GM18526 (cell line): ENCODE data around the gene TBC1D5.

ENCODE experiments used
- POLR2A ChIP-seq: IDR thresholded peaks from 3 replicates; pipeline ENCODE4 v1.6.1; 2011; ENCODE audit not compliant: insufficient read length; ENCODE audit errors: extremely low read depth

The TBC1D5 gene

DNA sequence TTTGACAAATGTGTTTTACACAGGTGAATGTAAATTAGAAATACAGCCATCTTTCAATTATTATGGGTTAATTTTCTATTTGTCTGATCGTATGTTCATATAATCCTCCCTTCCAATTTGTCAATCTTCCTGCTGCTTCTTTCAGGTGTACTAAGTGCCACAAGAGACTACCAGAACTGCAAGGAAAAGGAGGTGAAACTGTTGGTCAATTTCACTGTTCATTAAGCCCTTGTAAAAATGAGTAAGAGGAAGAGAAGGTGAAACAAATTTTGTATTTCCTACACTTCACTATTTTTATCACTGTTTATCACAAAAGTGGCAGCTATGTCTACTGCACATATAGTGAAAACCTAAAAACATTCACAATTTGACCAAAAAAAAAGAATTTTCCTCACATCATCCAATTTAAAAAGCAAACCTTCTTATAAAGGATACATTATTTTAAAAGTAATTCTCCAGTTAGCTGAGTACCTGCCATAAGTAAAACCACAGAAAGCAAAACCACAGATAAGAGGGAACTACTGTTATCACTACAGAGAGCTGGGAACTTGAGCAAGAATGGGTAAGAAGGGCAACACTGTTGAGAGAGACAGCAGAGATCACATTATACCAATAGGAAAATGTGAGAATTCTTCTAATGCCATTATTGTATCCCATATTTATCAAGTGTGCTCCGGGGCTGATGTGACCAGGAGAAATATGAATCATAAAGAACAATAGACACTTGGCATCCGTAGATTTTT is 163.0 kb downstream of the TBC1D5 start:
- TF ChIP-seq POLR2A, result no peak

DNA sequence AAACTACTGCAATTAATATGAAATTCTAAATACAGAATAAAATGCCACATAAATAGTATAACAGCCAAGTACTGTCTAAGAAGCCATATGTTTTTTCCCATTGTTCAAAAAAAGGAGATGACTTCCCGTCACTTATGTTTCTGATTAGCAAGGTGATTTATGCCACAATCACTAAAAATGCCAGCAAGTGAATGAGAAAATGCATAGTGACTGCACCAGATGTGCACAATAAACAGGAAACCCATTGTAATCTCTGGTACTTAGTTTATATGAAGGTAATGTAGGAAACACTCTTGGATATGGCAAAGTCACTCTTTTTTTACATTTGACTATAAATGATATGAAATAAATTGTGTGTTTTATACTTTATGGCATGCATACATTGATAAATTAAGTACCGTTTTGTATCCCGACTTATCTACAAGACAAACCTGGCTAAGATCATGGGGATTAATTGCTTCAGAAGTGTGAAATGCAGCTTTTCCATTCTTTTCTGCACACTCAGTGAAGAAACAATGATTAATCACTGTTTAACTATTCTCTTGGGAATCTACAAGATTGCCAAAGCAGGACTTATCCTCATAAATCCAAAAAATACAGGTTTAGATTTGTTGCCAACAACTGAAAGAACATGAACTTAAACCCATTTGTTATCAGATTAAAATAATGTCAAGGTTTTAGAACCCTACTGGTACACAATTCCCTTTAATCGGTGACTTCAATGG is 164.5 kb downstream of the TBC1D5 start:
- TF ChIP-seq POLR2A, result no peak

DNA sequence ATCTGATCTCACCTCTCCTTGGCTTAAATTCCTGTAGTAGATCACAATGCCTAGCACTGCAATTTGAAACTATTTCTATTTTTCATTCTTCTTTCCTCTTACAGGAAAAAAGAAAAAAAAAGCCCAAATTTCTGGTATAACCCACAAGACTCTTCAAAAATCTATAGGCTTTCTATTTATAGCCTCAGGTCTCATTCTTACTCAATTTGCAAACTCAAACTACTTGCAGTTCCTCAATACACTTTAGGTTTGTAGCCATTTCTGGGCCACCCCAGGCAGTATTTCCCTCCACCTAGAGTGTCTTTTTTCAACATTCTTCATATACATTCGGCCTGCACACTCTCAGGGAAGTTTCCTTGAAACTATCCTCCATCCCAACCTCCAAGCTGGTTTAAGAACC is 169.0 kb downstream of the TBC1D5 start:
- no peak for TF ChIP-seq POLR2A

DNA sequence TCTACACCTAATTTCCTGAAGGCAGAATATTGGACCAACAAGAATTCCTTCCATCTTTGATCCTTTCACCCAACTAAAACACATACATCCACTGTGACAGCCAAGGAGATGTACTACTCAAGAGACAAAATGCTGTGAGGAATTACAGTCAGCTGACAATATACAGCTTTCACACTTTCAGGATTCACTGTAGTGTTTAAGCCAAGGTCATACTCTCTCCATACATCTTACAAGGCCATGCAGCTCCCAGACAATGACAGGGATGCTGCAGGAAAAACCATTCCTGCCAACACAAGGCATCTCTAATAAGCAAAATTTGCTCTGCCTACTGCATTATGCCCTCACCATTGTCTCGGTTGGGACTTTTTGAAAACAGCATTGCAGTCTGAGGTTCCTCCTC is 170.7 kb downstream of the TBC1D5 start:
- TF ChIP-seq POLR2A, result no peak

DNA sequence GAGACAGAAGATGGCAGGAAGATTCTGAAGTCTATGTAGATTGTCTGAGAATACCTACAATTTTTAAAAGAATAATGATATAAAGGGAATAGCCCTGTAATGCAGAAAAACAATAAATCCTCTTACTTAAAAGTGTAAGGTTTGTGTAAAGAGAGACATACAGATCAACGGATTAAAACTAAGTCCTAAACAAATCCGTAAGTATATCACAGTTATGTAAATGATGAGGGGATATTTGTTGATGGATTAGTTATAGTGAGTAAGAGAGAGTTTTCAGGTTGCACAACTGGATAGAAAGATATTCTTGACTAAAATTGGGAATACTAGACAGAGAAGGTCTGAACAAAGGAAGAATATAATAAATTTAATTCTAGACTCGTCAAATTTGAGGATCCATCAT is 179.6 kb downstream of the TBC1D5 start:
- no peak for TF ChIP-seq POLR2A

DNA sequence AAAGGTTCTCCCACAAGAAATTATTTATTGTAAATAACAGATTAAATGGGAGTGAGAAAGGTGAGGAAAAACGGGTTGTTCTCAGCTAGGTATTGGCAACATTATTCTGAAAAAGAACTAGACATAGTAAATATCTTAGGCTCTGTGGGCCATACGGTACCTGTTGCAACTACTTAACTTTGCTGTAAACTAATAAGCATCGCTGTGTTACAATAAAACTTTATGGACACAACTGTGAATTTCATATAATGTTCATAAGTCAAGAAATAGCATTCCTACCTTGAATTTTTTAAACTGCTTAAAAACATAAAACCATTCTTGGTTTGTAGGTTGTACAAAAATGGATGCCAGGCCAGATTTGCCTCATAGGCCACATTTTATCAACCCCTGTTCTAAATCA is 183.9 kb downstream of the TBC1D5 start:
- TF ChIP-seq POLR2A, result no peak

DNA sequence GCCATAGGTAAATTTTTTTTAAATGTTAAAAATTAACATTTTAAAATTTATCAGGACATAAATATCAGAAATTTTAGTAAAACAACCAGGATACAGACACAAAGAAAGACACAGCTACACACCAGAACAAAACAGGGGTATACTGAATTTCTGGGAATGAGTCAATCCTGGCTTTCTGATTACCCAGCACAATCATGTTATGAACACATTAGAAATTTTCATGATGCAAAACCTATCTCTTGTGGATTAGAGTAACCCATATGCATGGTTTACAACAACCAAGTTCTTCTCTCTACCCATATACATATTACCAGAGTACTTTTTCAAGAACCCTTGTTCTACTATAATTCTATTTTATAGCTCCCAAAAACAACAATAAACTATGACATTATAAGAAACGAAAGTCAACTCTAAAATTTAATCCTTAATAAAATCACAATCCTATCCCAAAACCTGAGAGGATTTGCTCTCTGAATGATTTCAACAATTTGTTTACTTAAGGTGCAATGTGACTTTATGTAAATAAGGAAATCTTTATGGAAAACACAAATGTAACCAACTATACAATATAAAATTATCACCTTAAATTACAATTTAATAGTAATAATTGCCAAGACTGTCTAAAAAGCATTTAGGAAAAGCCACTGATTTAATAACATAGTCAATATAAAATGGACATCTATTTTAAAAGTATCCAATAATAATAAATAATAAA is 184.5 kb downstream of the TBC1D5 start:
- no peak for TF ChIP-seq POLR2A

DNA sequence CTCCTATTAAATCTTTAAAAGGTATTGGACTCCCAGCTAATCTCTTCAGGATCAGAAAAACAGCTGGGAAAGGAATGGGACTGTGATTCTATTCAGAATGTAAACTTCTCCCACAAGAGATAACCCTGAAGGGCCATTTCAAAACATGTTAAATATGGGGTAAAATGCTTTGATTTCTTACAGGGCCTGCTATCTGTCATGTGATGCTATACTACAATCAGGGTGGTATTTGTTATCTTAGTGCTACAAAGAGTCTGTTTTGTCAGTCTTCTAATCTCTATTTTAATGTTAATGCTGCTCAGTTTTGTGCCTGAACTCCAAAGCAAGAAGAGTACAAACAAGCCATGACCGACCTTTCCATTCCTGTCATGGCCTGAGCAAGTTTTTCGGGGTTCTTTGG is 186.9 kb downstream of the TBC1D5 start:
- TF ChIP-seq POLR2A, result no peak

DNA sequence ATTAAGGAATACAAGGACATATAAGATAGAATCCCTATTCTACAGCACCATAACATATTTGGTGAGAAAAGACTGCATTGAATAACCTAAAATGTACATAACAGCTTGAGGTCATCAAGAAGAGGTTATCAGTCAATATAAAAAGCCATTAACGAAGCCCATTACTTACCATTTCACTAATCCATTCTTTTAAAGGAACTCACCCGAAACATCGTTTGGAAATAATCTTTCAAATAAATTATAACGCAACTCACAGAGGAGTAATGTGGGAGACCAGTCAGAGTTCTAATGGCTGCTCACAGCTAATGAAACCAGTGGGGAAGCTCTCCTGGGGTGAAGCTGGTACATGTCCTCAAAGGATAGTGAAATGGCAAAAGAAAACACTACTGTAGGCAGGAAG is 188.4 kb downstream of the TBC1D5 start:
- TF ChIP-seq POLR2A, result no peak

DNA sequence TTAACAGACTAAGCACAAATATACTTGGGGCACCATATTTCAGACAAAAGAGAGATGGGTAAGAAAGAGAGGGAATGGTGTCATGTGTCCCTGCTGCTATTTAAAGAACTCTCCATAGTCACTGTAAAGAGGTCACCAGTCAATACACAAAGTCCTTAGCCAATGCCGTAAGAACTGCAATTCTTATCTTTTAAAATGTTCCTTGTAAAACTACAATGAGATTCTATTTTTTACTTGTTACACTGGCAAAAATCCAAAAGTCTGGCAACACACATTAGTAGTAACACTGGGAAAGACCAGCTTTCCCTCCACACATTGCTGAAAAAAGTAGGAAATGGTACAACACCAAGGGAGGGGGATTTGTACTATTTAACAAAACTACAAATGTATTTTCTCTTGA is 189.4 kb downstream of the TBC1D5 start:
- TF ChIP-seq POLR2A, result no peak

DNA sequence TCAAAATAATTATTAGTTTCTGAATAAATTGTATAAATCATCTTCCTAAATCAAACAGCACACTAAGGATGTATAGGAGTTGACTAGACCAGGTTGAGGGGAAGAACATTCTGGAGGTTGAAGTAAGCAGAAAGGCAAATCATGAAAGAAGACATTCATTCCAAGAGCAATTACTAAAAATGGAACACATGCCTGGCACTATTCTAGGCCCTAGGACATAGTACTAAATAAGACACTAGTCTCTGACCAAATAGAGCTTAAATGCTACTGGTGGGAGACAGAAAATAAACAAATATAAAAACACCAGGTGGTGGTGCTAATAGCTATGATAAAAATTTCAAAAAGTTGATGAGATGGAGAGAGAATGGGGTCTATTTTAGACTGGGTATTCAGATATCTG is 190.1 kb downstream of the TBC1D5 start:
- no peak for TF ChIP-seq POLR2A

DNA sequence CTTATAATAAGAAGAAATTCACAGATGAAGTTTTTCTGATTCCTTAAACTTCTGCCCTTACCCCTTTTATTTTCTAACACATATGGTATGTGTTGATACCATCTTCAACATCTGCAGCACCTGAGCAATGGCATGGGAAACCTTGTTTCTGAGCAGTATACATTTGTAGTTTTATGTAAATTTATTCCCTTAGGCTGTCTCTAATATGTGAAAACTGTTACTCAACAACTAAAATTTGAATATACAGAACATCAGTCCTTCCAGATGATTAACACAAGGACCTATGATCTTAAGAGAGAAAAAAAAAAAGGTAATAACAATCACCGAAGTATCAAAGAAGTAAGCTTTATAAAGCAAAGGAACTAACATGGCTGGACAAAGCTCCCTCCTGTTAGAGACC is 190.5 kb downstream of the TBC1D5 start:
- TF ChIP-seq POLR2A, result no peak

DNA sequence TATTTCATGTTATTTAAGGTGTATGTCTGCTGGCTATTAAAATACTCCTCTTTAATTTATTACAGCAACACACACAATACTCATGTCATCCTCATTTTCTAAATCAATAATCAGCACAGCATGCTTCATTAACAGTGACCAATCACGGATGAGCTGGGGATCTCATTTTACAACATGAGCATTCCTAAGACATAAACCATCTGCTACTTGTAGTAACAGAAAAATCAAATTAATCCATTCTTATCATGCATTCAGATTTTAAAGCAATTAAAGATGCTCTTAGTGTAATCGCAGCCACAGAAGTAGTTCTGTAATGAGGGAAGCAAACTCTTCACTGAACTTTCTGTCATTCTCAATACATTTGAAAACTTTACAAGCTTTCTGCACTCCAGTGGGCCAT is 191.1 kb downstream of the TBC1D5 start:
- no peak for TF ChIP-seq POLR2A

DNA sequence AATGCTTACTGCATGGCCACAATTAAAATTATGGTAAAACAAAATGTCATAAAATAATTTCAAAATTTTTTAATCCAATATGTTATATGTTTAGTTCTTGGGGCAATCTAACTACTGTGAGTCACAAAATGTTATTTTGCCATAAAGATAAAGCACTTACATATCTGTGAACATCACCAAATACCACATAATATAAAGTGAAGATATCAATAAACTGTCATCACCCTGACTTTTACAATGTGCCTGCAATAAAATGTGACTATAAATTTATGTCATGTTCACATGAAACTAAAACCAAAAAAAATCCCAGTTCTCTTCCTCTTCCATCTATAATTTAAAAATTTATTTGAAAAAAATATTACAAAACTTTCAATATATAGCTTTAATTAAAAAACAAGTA is 191.8 kb downstream of the TBC1D5 start:
- TF ChIP-seq POLR2A, result no peak

DNA sequence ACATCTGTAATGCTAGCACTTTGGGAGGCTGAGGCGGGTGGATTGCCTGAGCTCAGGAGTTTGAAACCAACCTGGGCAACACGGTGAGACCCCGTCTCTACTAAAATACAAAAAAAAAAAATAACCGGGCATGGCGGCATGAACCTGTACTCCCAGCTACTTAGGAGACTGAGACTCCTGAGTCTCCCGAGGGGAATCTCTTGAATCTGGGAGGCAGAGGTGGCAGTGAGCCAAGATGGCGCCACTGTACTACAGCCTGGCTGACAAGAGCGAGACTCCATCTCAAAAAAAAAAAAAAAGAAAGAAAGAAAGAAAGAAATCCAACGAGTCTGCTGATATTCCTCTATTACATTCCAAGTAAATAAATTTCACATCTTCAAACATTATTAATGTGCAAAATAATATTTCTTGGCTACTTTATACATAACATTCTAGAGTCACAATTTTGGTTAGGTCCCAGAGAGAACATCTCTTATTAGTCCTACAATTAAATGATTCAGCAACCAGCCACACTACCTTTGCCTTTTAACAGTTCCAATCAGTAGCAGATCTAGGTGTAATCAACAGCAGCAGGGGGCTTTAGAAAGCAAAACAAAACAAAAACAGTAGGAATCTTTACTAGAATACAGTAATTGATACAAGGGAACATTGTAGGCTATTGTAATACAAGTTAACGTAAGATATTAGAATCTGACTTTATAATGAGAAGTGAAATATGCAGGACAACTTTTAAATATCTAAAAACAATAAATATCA is 195.8 kb downstream of the TBC1D5 start:
- TF ChIP-seq POLR2A, result no peak

DNA sequence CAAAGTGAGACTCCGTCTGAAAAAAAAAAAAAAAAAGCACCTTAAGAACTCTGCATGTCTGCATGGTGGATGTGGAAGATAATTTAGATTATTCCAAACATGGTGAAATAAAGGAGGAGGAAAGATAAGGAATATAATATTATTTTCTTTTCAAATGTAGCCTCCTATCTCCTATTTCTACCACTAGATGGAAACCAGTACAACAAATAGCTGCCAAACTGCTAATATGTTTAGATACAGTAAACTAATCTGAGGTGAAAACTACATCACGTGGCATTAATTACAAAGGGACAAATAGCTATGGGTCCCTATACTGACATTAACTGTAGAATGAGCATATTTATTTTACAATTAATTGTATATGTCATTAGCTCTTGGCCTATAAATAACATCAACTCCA is 197.8 kb downstream of the TBC1D5 start:
- no peak for TF ChIP-seq POLR2A

DNA sequence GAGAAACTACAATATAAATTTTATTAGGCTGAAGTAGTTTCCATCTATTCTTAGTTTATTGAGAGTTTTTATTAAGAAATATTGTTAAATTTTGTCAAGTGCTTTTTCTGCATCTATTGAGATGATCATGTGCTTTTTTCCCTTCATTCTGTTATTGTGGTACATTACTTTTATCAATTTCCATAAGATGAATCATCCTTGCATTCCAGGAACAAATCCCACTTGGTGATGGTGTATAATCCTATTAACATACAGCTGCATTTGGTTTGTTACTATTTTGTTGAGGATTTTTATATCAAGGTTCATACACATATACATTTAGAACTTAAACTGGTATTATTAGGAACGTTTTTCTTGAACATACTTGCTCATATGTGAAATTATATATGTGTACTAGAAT is 199.8 kb downstream of the TBC1D5 start:
- no peak for TF ChIP-seq POLR2A
